H1 (cell line): ENCODE measurements around the gene GABRG3. TPM values are rescaled to one million over a fixed set of nuclear protein-coding genes. Genes with fewer than 3 reads are reported as not detected.

Experiments used
- CTCF ChIA-PET: fragments of 300-600 bp; sonication (Branson Sonifier 250); formaldehyde crosslinking; loops from one replicate; lab custom pipeline; 2021; ENCODE audit not compliant: partially characterized antibody; lab: Charles Lee
- POLR2A ChIA-PET: fragments of 300-600 bp; sonication (Branson Sonifier 250); formaldehyde crosslinking; loops from one replicate; lab custom pipeline; 2021; ENCODE audit warnings: inconsistent platforms; ENCODE audit not compliant: partially characterized antibody; lab: Charles Lee
- DNase-seq, 2 experiments: peaks; one replicate each; pipeline versions ENCODE4 v3.0.0 to v3.0.0-alpha.2; 2010 to 2022; ENCODE audit warnings: low spot score in 2 of 2, low read depth in 1 of 2, mixed read lengths in 1 of 2
- FAIRE-seq: peaks from 2 replicates; lab custom pipeline; 2011; peaks lifted over from hg19 to GRCh38; lab: Jason Lieb, UNC
- H2AFZ ChIP-seq: 2 replicates; pipeline ENCODE4 v1.8.1; 2012; ENCODE audit warnings: low read length, inconsistent platforms
- H2AK5ac ChIP-seq: 2 replicates; pipeline ENCODE4 v1.6.1; 2013; ENCODE audit warnings: low read depth, low read length
- H2BK120ac ChIP-seq: replicated peaks from 2 replicates; pipeline ENCODE3; 2013; ENCODE audit warnings: low read depth, low read length, inconsistent platforms
- H2BK12ac ChIP-seq: 2 replicates; pipeline ENCODE4 v1.6.1; 2013; ENCODE audit warnings: low read depth, low read length
- H2BK15ac ChIP-seq: 2 replicates; pipeline ENCODE4 v1.6.1; 2013; ENCODE audit warnings: low read length
- H2BK20ac ChIP-seq: 2 replicates; pipeline ENCODE4 v1.6.1; 2013; ENCODE audit warnings: low read length
- H2BK5ac ChIP-seq: 2 replicates; pipeline ENCODE4 v1.6.1; 2013; ENCODE audit warnings: low read depth, low read length
- H3K14ac ChIP-seq: 2 replicates; pipeline ENCODE4 v1.6.1; 2013; ENCODE audit warnings: inconsistent platforms; ENCODE audit not compliant: insufficient read length
- H3K18ac ChIP-seq: 2 replicates; pipeline ENCODE4 v1.6.1; 2013; ENCODE audit warnings: low read length; ENCODE audit errors: extremely low read depth
- H3K23ac ChIP-seq: 2 replicates; pipeline ENCODE4 v1.6.1; 2013; ENCODE audit warnings: inconsistent platforms; ENCODE audit not compliant: insufficient read length
- H3K23me2 ChIP-seq: 2 replicates; pipeline ENCODE4 v1.6.1; 2013; ENCODE audit warnings: low read depth, low read length
- H3K27ac ChIP-seq: 2 replicates; pipeline ENCODE4 v1.6.1; 2011; ENCODE audit warnings: low read depth, low read length, inconsistent platforms
- H3K27me3 ChIP-seq, 4 experiments: replicated peaks in 1 of 4; 1 replicate in 1 of 4; 2 replicates in 3 of 4; pipeline versions ENCODE4 v1.6.1 to v1.8.1; 2011 to 2013; ENCODE audit warnings: low read length in 3 of 4, mild to moderate bottlenecking in 3 of 4, inconsistent platforms in 2 of 4, mixed read lengths in 2 of 4, moderate library complexity in 1 of 4; ENCODE audit not compliant: control insufficient read depth in 3 of 4, insufficient read depth in 3 of 4; ENCODE audit errors: extremely low read depth in 1 of 4
- H3K36me3 ChIP-seq, 4 experiments: 2 replicates each; pipeline versions ENCODE4 v1.6.1 to v1.8.1; 2011 to 2013; ENCODE audit warnings: mild to moderate bottlenecking in 4 of 4, low read length in 3 of 4, moderate library complexity in 2 of 4, control low read depth in 1 of 4, inconsistent platforms in 1 of 4; ENCODE audit not compliant: insufficient read depth in 4 of 4, control insufficient read depth in 2 of 4
- H3K4ac ChIP-seq: replicated peaks from 2 replicates; pipeline ENCODE3; 2013; ENCODE audit warnings: low read length, low read depth, mixed read lengths, inconsistent platforms; ENCODE audit not compliant: insufficient read length
- H3K4me1 ChIP-seq, 4 experiments: replicated peaks in 1 of 4; 1 replicate in 1 of 4; 2 replicates in 3 of 4; pipeline versions ENCODE4 v1.6.1 to v1.8.1; 2011 to 2013; ENCODE audit warnings: low read length in 3 of 4, inconsistent platforms in 2 of 4, mixed read lengths in 1 of 4; ENCODE audit not compliant: insufficient read depth in 4 of 4, control insufficient read depth in 3 of 4
- H3K4me2 ChIP-seq, 2 experiments: 2 replicates each; pipeline versions ENCODE4 v1.6.1 to v1.8.1; 2011 to 2013; ENCODE audit warnings: low read depth in 2 of 2, low read length in 2 of 2, control low read depth in 1 of 2, inconsistent platforms in 1 of 2, mild to moderate bottlenecking in 1 of 2; ENCODE audit not compliant: insufficient read depth in 1 of 2
- H3K4me3 ChIP-seq, 4 experiments: fragments of 200-600, 300-600 bp in 1 of 4; sonication (generic), shearing (Covaris generic), sonication (Bioruptor Twin) in 1 of 4; 2 replicates each; pipeline versions ENCODE4 v1.5.1 to v1.8.1; 2011 to 2016; ENCODE audit warnings: low read length in 4 of 4, low read depth in 3 of 4, control low read depth in 2 of 4, inconsistent platforms in 2 of 4, mild to moderate bottlenecking in 2 of 4, mixed read lengths in 1 of 4, moderate library complexity in 1 of 4; ENCODE audit not compliant: insufficient read depth in 2 of 4; ENCODE audit errors: extremely low read depth in 1 of 4
- H3K56ac ChIP-seq: replicated peaks from 2 replicates; pipeline ENCODE3; 2013; ENCODE audit warnings: low read depth, mild to moderate bottlenecking, mixed read lengths, low read length, inconsistent platforms; ENCODE audit not compliant: insufficient read length
- H3K79me1 ChIP-seq: 2 replicates; pipeline ENCODE4 v1.6.1; 2013; ENCODE audit warnings: low read depth, low read length, control low read depth
- H3K79me2 ChIP-seq, 2 experiments: 2 replicates each; pipeline versions ENCODE4 v1.6.1 to v1.8.1; 2012 to 2013; ENCODE audit warnings: low read length in 2 of 2, mild to moderate bottlenecking in 2 of 2, inconsistent platforms in 1 of 2; ENCODE audit not compliant: insufficient read depth in 2 of 2, control insufficient read depth in 1 of 2
- H3K9ac ChIP-seq, 4 experiments: replicated peaks in 1 of 4; 1 replicate in 1 of 4; 2 replicates in 3 of 4; pipeline versions ENCODE4 v1.6.1 to v1.8.1; 2011 to 2013; ENCODE audit warnings: low read depth in 3 of 4, low read length in 3 of 4, control low read depth in 2 of 4, mild to moderate bottlenecking in 2 of 4, moderate library complexity in 2 of 4, inconsistent platforms in 1 of 4; ENCODE audit errors: extremely low read depth in 1 of 4
- H3K9me3 ChIP-seq, 2 experiments: 2 replicates each; pipeline versions ENCODE4 v1.6.1 to v1.8.1; 2012 to 2013; ENCODE audit warnings: mild to moderate bottlenecking in 2 of 2, moderate library complexity in 2 of 2, control low read depth in 1 of 2, inconsistent platforms in 1 of 2, low read depth in 1 of 2, low read length in 1 of 2, mixed read lengths in 1 of 2; ENCODE audit not compliant: insufficient read depth in 2 of 2
- H4K20me1 ChIP-seq, 2 experiments: replicated peaks in 1 of 2; 2 replicates each; pipeline versions ENCODE3 to v1.8.1; 2011 to 2013; ENCODE audit warnings: inconsistent platforms in 2 of 2, low read length in 2 of 2, mild to moderate bottlenecking in 1 of 2; ENCODE audit not compliant: insufficient read depth in 2 of 2, control insufficient read depth in 1 of 2
- H4K5ac ChIP-seq: 2 replicates; pipeline ENCODE4 v1.6.1; 2013; ENCODE audit warnings: low read length, low read depth, mixed read lengths, inconsistent platforms; ENCODE audit not compliant: insufficient read length
- H4K8ac ChIP-seq: 2 replicates; pipeline ENCODE4 v1.8.0; 2013; ENCODE audit warnings: mild to moderate bottlenecking, moderate library complexity, low read length, inconsistent platforms; ENCODE audit not compliant: insufficient read depth; ENCODE audit errors: extremely low read depth
- H4K91ac ChIP-seq: replicated peaks from 2 replicates; pipeline ENCODE3; 2013; ENCODE audit warnings: low read length, mixed read lengths, inconsistent platforms; ENCODE audit not compliant: insufficient read length
- ASH2L ChIP-seq: fragments of 200-600, 300-600 bp; sonication (generic); IDR thresholded peaks from one replicate; pipeline ENCODE4 v1.7.1; 2017; ENCODE audit warnings: low read length
- CEBPB ChIP-seq: IDR thresholded peaks from 2 replicates; pipeline ENCODE4 v1.6.1; 2012; ENCODE audit warnings: low read depth, low read length
- CHD1 ChIP-seq: IDR thresholded peaks from 2 replicates; pipeline ENCODE4 v1.6.1; 2012; ENCODE audit warnings: low read depth, low read length, improper control_type of control experiment
- CHD2 ChIP-seq: IDR thresholded peaks from 2 replicates; pipeline ENCODE4 v1.6.1; 2012; ENCODE audit warnings: low read length, improper control_type of control experiment
- JUND ChIP-seq: IDR thresholded peaks from 2 replicates; pipeline ENCODE4 v1.6.1; 2011; ENCODE audit warnings: mild to moderate bottlenecking, improper control_type of control experiment, low read length
- KDM5A ChIP-seq: fragments of 200-600 bp; IDR thresholded peaks from 2 replicates; pipeline ENCODE4 v1.7.1; 2012; ENCODE audit warnings: mild to moderate bottlenecking, low read length, inconsistent platforms, mixed read lengths
- MAFK ChIP-seq: IDR thresholded peaks from 2 replicates; pipeline ENCODE4 v1.6.1; 2012; ENCODE audit warnings: low read depth, mild to moderate bottlenecking, improper control_type of control experiment, low read length
- NRF1 ChIP-seq: IDR thresholded peaks from 2 replicates; pipeline ENCODE4 v1.6.1; 2011; ENCODE audit warnings: mild to moderate bottlenecking, low read depth, low read length, improper control_type of control experiment
- POLR2AphosphoS5 ChIP-seq: IDR thresholded peaks from 2 replicates; pipeline ENCODE4 v1.6.1; 2011; ENCODE audit warnings: low read depth, low read length
- POU5F1 ChIP-seq: IDR thresholded peaks from 2 replicates; pipeline ENCODE4 v1.6.1; 2011; ENCODE audit warnings: low read depth, mild to moderate bottlenecking, low read length, moderate library complexity
- RFX5 ChIP-seq: IDR thresholded peaks from 2 replicates; pipeline ENCODE4 v1.6.1; 2011; ENCODE audit warnings: low read depth, low read length, improper control_type of control experiment, borderline replicate concordance
- RXRA ChIP-seq: IDR thresholded peaks from 2 replicates; pipeline ENCODE4 v1.6.1; 2011; ENCODE audit warnings: low read depth, mild to moderate bottlenecking, low read length, moderate library complexity; ENCODE audit not compliant: insufficient read depth
- SUZ12 ChIP-seq: fragments of 200-600 bp; sonication (generic); IDR thresholded peaks from 2 replicates; pipeline ENCODE4 v1.6.1; 2012; ENCODE audit warnings: mild to moderate bottlenecking, inconsistent platforms, low read length, moderate library complexity, mixed read lengths
- TBP ChIP-seq: IDR thresholded peaks from 2 replicates; pipeline ENCODE4 v1.6.1; 2011; ENCODE audit warnings: low read depth, low read length, improper control_type of control experiment
- YY1 ChIP-seq: IDR thresholded peaks from 2 replicates; pipeline ENCODE4 v1.6.1; 2011; ENCODE audit warnings: low read depth, mild to moderate bottlenecking, low read length
- WGBS, 2 experiments: shearing (Covaris generic) in 1 of 2; methylation state at CpG; one replicate each; pipeline versions ENCODE4 v1.1.6 to v1.1.7; 2013 to 2015; ENCODE audit warnings: low lambda C conversion rate in 2 of 2, mixed read lengths in 2 of 2, inconsistent platforms in 1 of 2, low coverage in 1 of 2, missing lambda C conversion rate in 1 of 2; ENCODE audit not compliant: insufficient replicate concordance in 2 of 2, insufficient coverage in 1 of 2, insufficient read length in 1 of 2; ENCODE audit errors: extremely low coverage in 1 of 2, missing lambda C conversion rate in 1 of 2; 5-methylcytosine and 5-hydroxymethylcytosine counted together
- polyA plus RNA-seq, 7 experiments: library from polyadenylated mRNA; depleted of rRNA in 3 of 7; stranded (reverse) in 5 of 7; unstranded in 2 of 7; fragments of >200 nt in 5 of 7; fragments of 200-250 nt in 2 of 7; gene quantifications; 1 replicate in 5 of 7; 2 replicates in 1 of 7; 4 replicates in 1 of 7; pipeline versions ENCODE4 v1.2.1 to v1.2.3, GENCODE V29; 2011 to 2013; ENCODE audit warnings: missing spikeins in 2 of 7, mixed read lengths in 2 of 7
- total RNA-seq: library from RNA; stranded (reverse); fragmentation: NEBNext Ultra II Directional; extraction: Animal tissue kit (Norgen Biotek cat#: 25700); gene quantifications from 2 replicates; pipeline ENCODE4 v1.2.1, GENCODE V29; 2021

GABRG3 gene
- total and polyA plus RNA-seq, 2 of the 8 experiments (the other 6 are each of a cell fraction or from before 2014, with no cell fraction given) = 0.17 to 0.80 TPM

- H2BK5ac ChIP-seq = no peak overlapping the region
- WGBS, 2 experiments = 77% methylated on average over 10 of the region's 10 CpGs; no CpG with 5 or more reads in 1 of the 2 experiments
- no peaks in the 10 kb centered on the region for H3K23me2 ChIP-seq
- H3K14ac ChIP-seq = no peak overlapping the region
- no peak for DNase-seq
- TF ChIP-seq MAFK = no peak
- TF ChIP-seq RFX5 = no peak
- TF ChIP-seq TBP = no peak
- TF ChIP-seq CHD1 = no peak
- TF ChIP-seq ASH2L = no peak
- TF ChIP-seq CHD2 = no peak
- no peak for TF ChIP-seq YY1
- no peak for TF ChIP-seq KDM5A
- TF ChIP-seq JUND = no peak
- no peak for TF ChIP-seq CEBPB
- TF ChIP-seq POLR2AphosphoS5 = no peak
- no peak for TF ChIP-seq RXRA
- TF ChIP-seq NRF1 = no peak
- TF ChIP-seq SUZ12 = no peak
- no peak for TF ChIP-seq POU5F1
- H2BK15ac ChIP-seq = no peak overlapping the region
- no peak overlapping the region for H3K9ac ChIP-seq
- H3K36me3 ChIP-seq = no peaks in the 10 kb centered on the region
- no peaks in the 10 kb centered on the region for H3K9me3 ChIP-seq
- ChIA-PET CTCF (interaction anchor here (0.7 to 3.1 kb wide), 5 partner anchors 11 to 120 kb away, joined by 3 to 14 read pairs (median 6); no protein-coding TSS in a partner anchor), POLR2A (no interaction called here)
- H3K4ac ChIP-seq = no peak overlapping the region
- no peak overlapping the region for H4K8ac ChIP-seq
- no peak overlapping the region for H3K27ac ChIP-seq
- H2AK5ac ChIP-seq = no peak overlapping the region
- H3K56ac ChIP-seq = no peak overlapping the region
- no peak overlapping the region for H4K5ac ChIP-seq
- H4K91ac ChIP-seq = no peak overlapping the region
- H3K4me1 ChIP-seq = no peaks in the 10 kb centered on the region
- no peak for FAIRE-seq
- no peak overlapping the region for H3K4me3 ChIP-seq
- no peaks in the 10 kb centered on the region for H3K79me1 ChIP-seq
- no peak overlapping the region for H2BK20ac ChIP-seq
- no peak overlapping the region for H3K18ac ChIP-seq
- H2BK12ac ChIP-seq = no peak overlapping the region
- H3K79me2 ChIP-seq = no peaks in the 10 kb centered on the region
- H4K20me1 ChIP-seq = no peaks in the 10 kb centered on the region
- no peak overlapping the region for H3K23ac ChIP-seq
- no peak overlapping the region for H2BK120ac ChIP-seq
- H3K27me3 ChIP-seq = no peaks in the 10 kb centered on the region
- H3K4me2 ChIP-seq = no peak overlapping the region
- H2AFZ ChIP-seq = no peak overlapping the region
Observed at GRCh38 chr15:27238707-27239423, 267.9 kb downstream of the GABRG3 start.
